Measurements from ENCODE around the gene PTK7. TPM values are rescaled to one million over a fixed set of nuclear protein-coding genes. Genes with fewer than 3 reads are reported as not detected.
A peak's percentile ranks its signal among the peaks of the same experiment; 100 is the strongest.

PTK7 gene
- total and polyA plus RNA-seq, 9 donors = 44.4 to 167 (median 84.8) TPM

DNA sequence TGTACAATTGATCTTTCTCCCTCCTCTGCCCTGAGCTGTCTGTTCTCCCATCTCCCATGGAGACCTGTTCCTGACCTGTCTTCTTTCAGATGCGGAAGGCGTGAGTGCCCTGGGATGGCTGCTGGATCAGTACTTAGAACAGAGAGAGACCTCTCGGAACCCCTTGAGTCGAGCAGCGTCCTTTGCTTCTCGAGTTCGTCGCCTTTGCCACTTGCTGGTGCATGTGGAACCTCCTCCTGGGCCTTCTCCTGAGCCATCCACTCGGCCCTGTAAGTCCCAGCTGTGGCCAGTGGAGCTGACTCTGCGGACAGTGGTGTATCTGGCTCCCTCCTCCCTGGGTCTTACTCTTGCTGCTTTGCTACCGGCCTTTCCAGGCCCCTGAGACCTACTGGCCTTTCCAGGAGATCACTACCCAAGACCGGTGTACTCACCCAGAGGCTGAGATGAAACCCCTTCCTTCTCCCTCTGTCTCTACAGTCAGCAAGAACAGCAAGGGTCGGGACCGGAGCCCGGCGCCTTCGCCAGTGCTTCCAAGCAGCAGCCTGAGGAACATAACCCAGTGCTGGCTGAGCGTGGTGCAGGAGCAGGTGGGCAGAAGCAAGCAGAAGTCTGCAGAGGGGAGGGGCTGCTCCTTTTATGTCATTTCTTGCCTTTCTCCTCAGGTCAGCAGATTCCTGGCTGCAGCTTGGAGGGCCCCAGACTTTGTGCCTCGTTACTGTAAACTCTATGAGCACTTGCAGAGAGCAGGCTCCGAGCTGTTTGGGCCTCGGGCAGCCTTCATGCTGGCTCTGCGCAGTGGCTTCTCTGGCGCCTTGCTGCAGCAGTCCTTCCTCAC, 128.4 kb downstream of the PTK7 start:
- H3K36me3 ChIP-seq = no peaks in the 10 kb centered on the region
- WGBS, 3 donors = 93 to 94% (median 93%) methylated on average over 23 of the region's 23 CpGs
- no peaks in the 10 kb centered on the region for H3K4me1 ChIP-seq (ENCODE audit: insufficient read depth)
- TF ChIP-seq EP300 (IDR thresholded peaks at IDR 0.05) (no peak), POLR2A (IDR thresholded peaks at IDR 0.05) (no peak)
- TF ChIP-seq, protein P1, sequence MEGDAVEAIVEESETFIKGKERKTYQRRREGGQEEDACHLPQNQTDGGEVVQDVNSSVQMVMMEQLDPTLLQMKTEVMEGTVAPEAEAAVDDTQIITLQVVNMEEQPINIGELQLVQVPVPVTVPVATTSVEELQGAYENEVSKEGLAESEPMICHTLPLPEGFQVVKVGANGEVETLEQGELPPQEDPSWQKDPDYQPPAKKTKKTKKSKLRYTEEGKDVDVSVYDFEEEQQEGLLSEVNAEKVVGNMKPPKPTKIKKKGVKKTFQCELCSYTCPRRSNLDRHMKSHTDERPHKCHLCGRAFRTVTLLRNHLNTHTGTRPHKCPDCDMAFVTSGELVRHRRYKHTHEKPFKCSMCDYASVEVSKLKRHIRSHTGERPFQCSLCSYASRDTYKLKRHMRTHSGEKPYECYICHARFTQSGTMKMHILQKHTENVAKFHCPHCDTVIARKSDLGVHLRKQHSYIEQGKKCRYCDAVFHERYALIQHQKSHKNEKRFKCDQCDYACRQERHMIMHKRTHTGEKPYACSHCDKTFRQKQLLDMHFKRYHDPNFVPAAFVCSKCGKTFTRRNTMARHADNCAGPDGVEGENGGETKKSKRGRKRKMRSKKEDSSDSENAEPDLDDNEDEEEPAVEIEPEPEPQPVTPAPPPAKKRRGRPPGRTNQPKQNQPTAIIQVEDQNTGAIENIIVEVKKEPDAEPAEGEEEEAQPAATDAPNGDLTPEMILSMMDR (IDR thresholded peaks at IDR 0.05) = no peak
- H3K9me3 ChIP-seq = no peaks in the 10 kb centered on the region
- no peaks in the 10 kb centered on the region for H3K27me3 ChIP-seq
- intact Hi-C loops (cut with DNase I) = no loop called here
- H3K4me3 ChIP-seq = no peak overlapping the region
- DNase-seq = peak in 1 of 5 donors; percentile 14
- H3K27ac ChIP-seq = no peak overlapping the region

DNA sequence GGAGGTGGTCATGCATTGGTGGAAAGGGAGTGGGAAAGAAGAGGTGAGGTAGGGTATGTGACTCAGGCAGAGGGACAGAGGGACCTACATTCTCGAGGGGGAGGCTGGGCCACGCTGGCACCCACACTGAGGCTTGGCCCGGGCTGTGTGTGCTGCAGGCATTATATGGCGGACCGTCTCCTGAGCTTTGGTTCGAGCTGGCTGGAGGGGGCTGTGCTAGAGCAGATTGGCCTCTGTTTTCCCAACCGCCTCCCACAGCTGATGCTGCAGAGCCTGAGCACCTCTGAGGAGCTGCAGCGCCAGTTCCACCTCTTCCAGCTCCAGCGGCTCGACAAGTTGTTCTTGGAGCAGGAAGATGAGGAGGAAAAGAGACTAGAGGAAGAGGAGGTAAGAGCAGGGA, 129.7 kb downstream of the PTK7 start:
- DNase-seq = peak in 1 of 5 donors; percentile 7
- no peaks in the 10 kb centered on the region for H3K4me1 ChIP-seq (ENCODE audit: insufficient read depth)
- TF ChIP-seq, protein P1 (IDR thresholded peaks at IDR 0.05) = no peak
- TF ChIP-seq POLR2A (IDR thresholded peaks at IDR 0.05) (no peak), EP300 (IDR thresholded peaks at IDR 0.05) (no peak)
- 92 to 95% (median 95%) methylated on average over 10 of the region's 10 CpGs for WGBS, 3 donors
- no peaks in the 10 kb centered on the region for H3K36me3 ChIP-seq
- H3K4me3 ChIP-seq = no peak overlapping the region
- H3K27me3 ChIP-seq = no peaks in the 10 kb centered on the region
- H3K27ac ChIP-seq = no peak overlapping the region
- intact Hi-C loops (cut with DNase I) = no loop called here
- no peaks in the 10 kb centered on the region for H3K9me3 ChIP-seq

DNA sequence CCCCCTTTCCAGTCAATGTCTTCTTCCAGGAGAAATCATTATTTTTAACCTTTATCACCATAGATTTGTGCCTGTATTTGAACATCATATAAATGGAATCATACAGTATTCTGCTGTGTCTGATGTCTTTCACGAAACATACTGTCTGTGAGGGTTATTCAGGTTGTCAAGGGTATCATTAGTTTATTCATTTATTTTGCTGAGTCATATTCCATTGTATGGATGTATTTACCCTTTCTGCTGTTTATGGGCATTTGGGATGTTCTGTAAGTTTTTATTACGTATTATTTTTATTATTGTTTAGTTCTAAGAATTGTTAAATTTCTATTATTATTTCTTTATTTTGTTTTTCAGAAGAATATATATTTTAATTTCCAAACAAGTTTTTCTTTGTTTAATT, 131.2 kb downstream of the PTK7 start:
- H3K27me3 ChIP-seq = no peaks in the 10 kb centered on the region
- 87 to 95% (median 93%) methylated on average over 2 of the region's 2 CpGs for WGBS, 3 donors
- DNase-seq = no peak
- no peak overlapping the region for H3K4me3 ChIP-seq
- intact Hi-C loops (cut with DNase I) = no loop called here
- H3K4me1 ChIP-seq (ENCODE audit: insufficient read depth) = no peaks in the 10 kb centered on the region
- no peaks in the 10 kb centered on the region for H3K9me3 ChIP-seq
- no peaks in the 10 kb centered on the region for H3K36me3 ChIP-seq
- no peak for TF ChIP-seq EP300 (IDR thresholded peaks at IDR 0.05)
- TF ChIP-seq, protein P1 (IDR thresholded peaks at IDR 0.05) = no peak
- no peak for TF ChIP-seq POLR2A (IDR thresholded peaks at IDR 0.05)
- H3K27ac ChIP-seq = no peak overlapping the region

Other genes starting within 250 kb of the PTK7 start
- 10 to 100 TPM; 60.1 to 77.9 (median 68.1) TPM for gene RPL7L1, start 196.7 kb upstream of the PTK7 start, total RNA-seq
- 10 to 100 TPM; 48.6 to 97.8 TPM for gene RPL7L1, start 196.7 kb upstream of the PTK7 start, polyA plus RNA-seq
- gene PTCRA, start 160.3 kb upstream of the PTK7 start, total RNA-seq = under 1 TPM in 1 of 7 donors, not detected in 6; 0.55 TPM
- gene PTCRA, start 160.3 kb upstream of the PTK7 start, polyA plus RNA-seq = not detected
- gene CNPY3, start 146.8 kb upstream of the PTK7 start, total RNA-seq = 10 to 100 TPM; 25.3 to 61.2 (median 44.5) TPM
- gene CNPY3, start 146.8 kb upstream of the PTK7 start, polyA plus RNA-seq = 10 to 100 TPM; 36.8 to 40.0 TPM
- 1 to 10 TPM in 4 of 7 donors, under 1 TPM in 3; 0.57 to 2.7 (median 1.3) TPM for gene GNMT, start 115.6 kb upstream of the PTK7 start, total RNA-seq
- 1 to 10 TPM in 1 of 2 donors, under 1 TPM in 1; 0.35 to 1.1 TPM for gene GNMT, start 115.6 kb upstream of the PTK7 start, polyA plus RNA-seq
- 10 to 100 TPM; 23.1 to 41.0 (median 29.8) TPM for gene PEX6, start 97.1 kb upstream of the PTK7 start, total RNA-seq
- gene PEX6, start 97.1 kb upstream of the PTK7 start, polyA plus RNA-seq = 10 to 100 TPM in 1 of 2 donors, 1 to 10 TPM in 1; 8.8 to 30.2 TPM
- gene PPP2R5D, start 91.7 kb upstream of the PTK7 start, total RNA-seq = 10 to 100 TPM; 20.4 to 40.5 (median 34.1) TPM
- gene PPP2R5D, start 91.7 kb upstream of the PTK7 start, polyA plus RNA-seq = 10 to 100 TPM; 30.4 to 78.1 TPM
- gene MEA1, start 62.4 kb upstream of the PTK7 start, total RNA-seq = 10 to 100 TPM; 48.2 to 69.8 (median 60.1) TPM
- 10 to 100 TPM; 75.9 to 95.1 TPM for gene MEA1, start 62.4 kb upstream of the PTK7 start, polyA plus RNA-seq
- 10 to 100 TPM; 40.9 to 78.8 (median 55.1) TPM for gene KLHDC3, start 62.1 kb upstream of the PTK7 start, total RNA-seq
- gene KLHDC3, start 62.1 kb upstream of the PTK7 start, polyA plus RNA-seq = 10 to 100 TPM; 72.1 to 90.9 TPM
- 10 to 100 TPM; 24.7 to 50.4 (median 36.0) TPM for gene RRP36, start 54.7 kb upstream of the PTK7 start, total RNA-seq
- gene RRP36, start 54.7 kb upstream of the PTK7 start, polyA plus RNA-seq = 10 to 100 TPM; 23.6 to 58.7 TPM
- gene CUL7, start 22.5 kb upstream of the PTK7 start, total RNA-seq = 10 to 100 TPM; 15.6 to 29.1 (median 25.0) TPM
- 10 to 100 TPM in 1 of 2 donors, 1 to 10 TPM in 1; 9.3 to 13.9 TPM for gene CUL7, start 22.5 kb upstream of the PTK7 start, polyA plus RNA-seq
- 10 to 100 TPM; 11.5 to 56.7 (median 47.3) TPM for gene MRPL2, start 16.9 kb upstream of the PTK7 start, total RNA-seq
- 10 to 100 TPM; 37.2 to 55.6 TPM for gene MRPL2, start 16.9 kb upstream of the PTK7 start, polyA plus RNA-seq
- 10 to 100 TPM; 17.8 to 29.8 (median 24.7) TPM for gene KLC4, start 16.7 kb upstream of the PTK7 start, total RNA-seq
- gene KLC4, start 16.7 kb upstream of the PTK7 start, polyA plus RNA-seq = 10 to 100 TPM; 14.7 to 27.2 TPM
- 10 to 100 TPM; 21.0 to 73.3 (median 38.0) TPM for gene SRF, start 95.0 kb downstream of the PTK7 start, total RNA-seq
- gene SRF, start 95.0 kb downstream of the PTK7 start, polyA plus RNA-seq = 10 to 100 TPM; 26.6 to 26.9 TPM
- 10 to 100 TPM; 24.2 to 44.5 (median 33.0) TPM for gene CUL9, start 105.9 kb downstream of the PTK7 start, total RNA-seq
- gene CUL9, start 105.9 kb downstream of the PTK7 start, polyA plus RNA-seq = 10 to 100 TPM; 15.9 to 20.8 TPM
- gene DNPH1, start 153.2 kb downstream of the PTK7 start, total RNA-seq = 100 to 1,000 TPM in 1 of 7 donors, 10 to 100 TPM in 6; 25.0 to 120 (median 44.7) TPM
- 10 to 100 TPM; 13.6 to 55.5 TPM for gene DNPH1, start 153.2 kb downstream of the PTK7 start, polyA plus RNA-seq
- gene TTBK1, start 167.2 kb downstream of the PTK7 start, total RNA-seq = under 1 TPM in 2 of 7 donors, not detected in 5; 0.03 to 0.11 TPM
- gene TTBK1, start 167.2 kb downstream of the PTK7 start, polyA plus RNA-seq = under 1 TPM in 1 of 2 donors, not detected in 1; 0.06 TPM
- under 1 TPM in 1 of 7 donors, not detected in 6; 0.36 TPM for gene SLC22A7, start 221.9 kb downstream of the PTK7 start, total RNA-seq
- gene SLC22A7, start 221.9 kb downstream of the PTK7 start, polyA plus RNA-seq = not detected
- gene CRIP3, start 232.5 kb downstream of the PTK7 start, total RNA-seq = 1 to 10 TPM in 6 of 7 donors, under 1 TPM in 1; 0.80 to 2.6 (median 1.6) TPM
- gene CRIP3, start 232.5 kb downstream of the PTK7 start, polyA plus RNA-seq = 1 to 10 TPM; 1.7 to 1.8 TPM